Measurements from ENCODE around the gene GLRA2.

DNA sequence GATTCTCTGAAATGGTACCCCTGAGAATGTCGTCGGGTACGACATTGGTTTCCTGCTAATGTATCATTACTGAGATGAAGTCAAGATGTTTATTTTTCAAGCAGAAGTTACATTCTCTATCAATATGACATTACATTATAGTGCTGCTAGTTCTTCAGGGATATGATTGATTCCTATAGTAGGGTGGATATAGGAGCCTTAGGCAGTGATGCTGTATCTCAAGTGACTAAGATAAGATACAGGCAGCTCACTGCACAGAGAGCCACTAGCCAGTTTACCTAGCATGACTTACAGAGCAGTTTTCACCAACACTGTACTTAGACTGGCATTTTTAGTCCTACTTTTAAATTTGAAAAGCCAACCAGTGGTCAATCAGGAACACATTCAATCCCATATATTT lies 188.6 kb downstream of the GLRA2 start:
- TF ChIP-seq, protein P1, sequence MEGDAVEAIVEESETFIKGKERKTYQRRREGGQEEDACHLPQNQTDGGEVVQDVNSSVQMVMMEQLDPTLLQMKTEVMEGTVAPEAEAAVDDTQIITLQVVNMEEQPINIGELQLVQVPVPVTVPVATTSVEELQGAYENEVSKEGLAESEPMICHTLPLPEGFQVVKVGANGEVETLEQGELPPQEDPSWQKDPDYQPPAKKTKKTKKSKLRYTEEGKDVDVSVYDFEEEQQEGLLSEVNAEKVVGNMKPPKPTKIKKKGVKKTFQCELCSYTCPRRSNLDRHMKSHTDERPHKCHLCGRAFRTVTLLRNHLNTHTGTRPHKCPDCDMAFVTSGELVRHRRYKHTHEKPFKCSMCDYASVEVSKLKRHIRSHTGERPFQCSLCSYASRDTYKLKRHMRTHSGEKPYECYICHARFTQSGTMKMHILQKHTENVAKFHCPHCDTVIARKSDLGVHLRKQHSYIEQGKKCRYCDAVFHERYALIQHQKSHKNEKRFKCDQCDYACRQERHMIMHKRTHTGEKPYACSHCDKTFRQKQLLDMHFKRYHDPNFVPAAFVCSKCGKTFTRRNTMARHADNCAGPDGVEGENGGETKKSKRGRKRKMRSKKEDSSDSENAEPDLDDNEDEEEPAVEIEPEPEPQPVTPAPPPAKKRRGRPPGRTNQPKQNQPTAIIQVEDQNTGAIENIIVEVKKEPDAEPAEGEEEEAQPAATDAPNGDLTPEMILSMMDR (CRISPR knock-in tag; IDR thresholded peaks at IDR 0.05) = no peak
- TF ChIP-seq MXD1 (CRISPR knock-in tag; IDR thresholded peaks at IDR 0.05) = no peak
- no peak for TF ChIP-seq ZNF253 (CRISPR knock-in tag; IDR thresholded peaks at IDR 0.05; ENCODE audit: borderline replicate concordance)
- no peak for TF ChIP-seq RARA (CRISPR knock-in tag; IDR thresholded peaks at IDR 0.05)
- TF ChIP-seq ZNF430 (CRISPR knock-in tag; IDR thresholded peaks at IDR 0.05) = no peak
